PC-3 (cell line): ENCODE measurements around the gene SH3D19.

Experiments used
- CTCF ChIP-seq: fragments of 300-600 bp; sonication (generic); conservative IDR thresholded peaks from 2 replicates; pipeline ENCODE4 v1.5.1; 2017; ENCODE audit warnings: antibody characterized with exemption, low read depth, mild to moderate bottlenecking, low read length
- EZH2 ChIP-seq: fragments of 300-600 bp; sonication (generic); IDR thresholded peaks from one replicate; pipeline ENCODE4 v1.6.1; 2017; ENCODE audit warnings: antibody characterized with exemption, mild to moderate bottlenecking, low read length; ENCODE audit not compliant: unreplicated experiment

- TF ChIP-seq CTCF (no peak), EZH2 (no peak)
These were observed 64.9 kb downstream of the SH3D19 start for GRCh38 chr4:151260526-151260925.
